NCI-H2227 (cell line): ENCODE data around the gene RFX3.

Experiments
- DNase-seq: peaks from one replicate; lab custom pipeline; 2025; ENCODE audit not compliant: unreplicated experiment; lab: John Stamatoyannopoulos, UW

RFX3 gene

DNA sequence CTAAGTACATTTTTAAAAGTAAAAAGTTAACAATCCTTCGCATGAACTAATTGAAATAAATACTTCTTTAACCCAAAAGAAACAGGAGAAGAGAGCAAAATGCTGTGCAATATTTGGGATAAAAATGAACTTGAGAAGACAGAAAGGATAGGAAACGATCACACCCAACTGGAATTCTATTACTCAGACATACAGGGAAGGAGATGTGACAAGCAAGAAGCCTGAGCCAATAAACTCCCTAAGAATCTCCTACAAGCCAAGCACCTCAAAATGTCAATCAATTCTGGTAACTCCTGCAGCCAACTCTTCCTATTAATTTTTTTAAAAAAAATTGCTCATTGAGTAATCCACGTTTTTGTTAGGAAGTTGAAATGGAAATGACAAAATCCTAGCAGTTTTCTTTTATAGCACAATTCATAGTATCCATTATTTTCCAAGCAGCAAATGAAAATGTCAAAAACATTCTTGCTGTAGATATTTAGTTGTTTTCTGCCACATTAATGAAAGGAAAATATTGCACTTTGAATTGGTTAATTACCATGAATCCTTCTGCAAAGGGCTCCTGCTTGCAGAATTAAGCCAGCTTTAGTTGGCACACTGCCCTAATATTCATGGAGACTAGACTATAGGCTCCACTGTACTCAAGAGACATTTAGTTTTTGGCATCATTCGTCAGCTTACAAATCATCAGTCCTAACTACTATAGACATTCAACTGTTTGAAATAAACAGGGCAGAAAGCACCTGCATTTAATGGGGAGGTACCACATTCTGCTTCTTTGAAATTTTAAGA, 89.0 kb downstream of the RFX3 start:
- DNase-seq: no peak

DNA sequence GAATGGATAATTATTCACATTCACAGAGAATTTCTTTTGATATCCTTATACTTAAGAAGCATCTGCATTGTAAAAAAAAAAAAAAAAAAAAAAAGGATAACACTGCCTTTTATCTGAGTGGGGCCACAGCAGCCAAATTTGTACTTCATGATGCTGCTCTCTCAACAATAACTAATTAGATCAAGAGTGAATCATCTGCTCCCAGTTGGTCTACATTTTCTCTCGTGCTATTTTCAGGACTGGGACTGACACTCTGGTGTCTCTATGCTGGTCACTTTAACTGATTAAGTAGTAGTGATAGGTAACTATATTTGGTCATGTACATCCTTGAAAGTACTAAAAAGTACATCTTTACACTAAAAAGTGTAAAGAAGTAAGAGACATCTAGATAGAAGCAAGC, 90.1 kb downstream of the RFX3 start:
- DNase-seq: no peak

DNA sequence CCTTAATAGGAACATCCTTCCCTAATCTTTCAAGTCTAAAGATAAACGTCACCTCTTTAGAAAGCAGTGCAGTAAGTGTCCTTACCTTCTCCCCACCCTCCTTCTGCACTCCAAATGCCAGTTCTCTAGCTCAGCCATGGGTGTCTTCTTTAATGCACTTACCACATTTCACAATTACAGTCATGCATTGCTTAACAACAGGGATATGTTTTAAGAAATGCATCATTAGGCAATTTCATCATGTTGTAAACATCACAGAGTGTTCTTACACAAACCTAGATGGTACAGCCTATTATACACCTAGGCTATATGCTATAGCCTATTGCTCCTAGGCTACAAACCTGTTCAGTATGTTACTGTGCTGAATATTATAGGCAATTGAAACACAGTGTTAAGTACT, 91.2 kb downstream of the RFX3 start:
- DNase-seq: no peak

DNA sequence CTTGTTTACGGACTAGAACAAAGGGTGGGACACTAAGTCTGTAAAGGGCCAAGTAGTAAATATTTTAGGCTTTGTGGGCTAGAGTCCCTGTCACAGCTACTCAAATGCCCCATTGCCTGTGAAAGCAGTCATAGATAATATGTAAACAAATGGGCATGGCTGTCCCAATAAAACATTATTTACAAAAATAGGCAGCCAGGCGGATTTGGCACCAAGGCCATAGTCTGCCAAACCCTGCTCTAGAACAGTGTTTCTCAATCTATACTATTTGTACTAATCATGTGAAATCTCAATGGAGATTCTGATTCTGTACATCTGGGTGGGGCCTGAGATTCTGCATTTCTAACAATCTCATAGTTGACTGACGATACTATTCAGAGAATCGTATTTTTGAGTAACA, 92.0 kb downstream of the RFX3 start:
- no peak for DNase-seq

DNA sequence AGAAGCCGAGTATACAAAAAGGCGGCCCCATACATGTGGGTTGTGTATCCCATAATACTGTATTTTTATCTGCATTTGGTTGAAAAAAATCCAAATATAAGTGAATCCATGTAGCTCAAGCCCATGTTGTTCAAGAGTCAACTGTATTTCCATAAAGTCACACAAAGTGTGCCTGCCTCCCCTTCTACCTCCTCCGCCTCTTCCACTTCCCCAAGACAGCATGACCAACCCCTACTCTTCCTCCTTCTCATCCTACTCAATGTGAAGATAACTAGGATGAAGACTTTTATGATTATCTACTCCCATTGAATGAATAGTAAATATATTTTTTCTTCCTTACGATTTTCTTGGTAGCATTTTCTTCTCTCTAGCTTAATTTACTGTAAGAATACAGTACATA, 92.7 kb downstream of the RFX3 start:
- no peak for DNase-seq

DNA sequence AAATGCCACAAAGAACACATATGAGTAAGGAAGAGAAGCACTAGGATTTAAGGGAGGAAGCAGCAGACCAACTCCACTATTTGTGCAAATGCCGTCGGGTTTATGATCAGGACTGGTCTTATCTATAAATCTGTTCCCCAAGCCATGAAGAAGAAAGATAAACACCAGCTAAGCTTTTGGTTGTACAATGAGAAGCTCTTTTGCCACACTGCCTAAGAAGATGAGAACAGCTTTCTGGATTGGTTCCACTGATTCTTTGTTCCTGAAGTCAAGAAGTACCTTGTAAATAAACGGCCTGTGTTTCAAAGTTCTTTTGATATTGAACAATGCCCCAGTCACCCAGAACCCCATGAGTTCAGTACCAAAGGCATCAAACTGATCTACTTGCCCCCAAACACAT, 93.9 kb downstream of the RFX3 start:
- no peak for DNase-seq

DNA sequence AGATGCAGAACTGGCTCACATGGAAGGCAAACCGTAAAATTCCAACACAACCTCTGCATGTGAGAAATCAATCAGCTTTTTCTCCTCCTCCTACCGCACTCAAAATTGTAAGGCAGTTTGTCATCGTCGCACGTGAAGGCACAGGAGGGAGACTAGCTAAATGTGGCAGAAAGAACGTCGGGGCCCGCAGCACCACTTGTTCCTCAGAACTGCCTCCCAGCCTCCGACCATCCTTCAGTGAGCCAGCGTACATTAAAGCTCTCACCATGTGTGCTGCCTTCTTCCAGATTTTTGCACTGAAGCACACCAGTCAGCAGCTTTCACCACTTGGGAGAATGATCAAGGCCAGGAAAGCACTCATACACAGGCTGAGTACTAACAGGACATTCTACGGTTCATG, 105.9 kb downstream of the RFX3 start:
- DNase-seq: no peak

DNA sequence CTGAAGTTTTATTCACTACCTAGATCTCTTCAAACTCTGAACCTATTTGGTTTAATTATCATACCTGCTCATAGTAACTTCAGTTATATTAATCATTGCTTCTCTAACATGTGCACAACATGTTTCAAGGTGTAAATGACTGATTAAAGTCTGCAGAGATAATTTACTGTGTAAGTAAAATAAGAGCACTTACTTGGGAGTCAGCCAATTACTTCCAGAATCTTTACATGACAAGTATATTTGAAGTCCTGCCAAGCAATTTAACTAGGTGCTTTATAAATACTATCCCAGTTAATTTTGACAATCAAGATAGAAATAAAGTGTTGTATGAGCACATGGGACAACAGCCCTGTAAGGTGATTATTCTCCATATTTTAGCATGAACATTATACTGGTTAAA, 109.9 kb downstream of the RFX3 start:
- DNase-seq: no peak

DNA sequence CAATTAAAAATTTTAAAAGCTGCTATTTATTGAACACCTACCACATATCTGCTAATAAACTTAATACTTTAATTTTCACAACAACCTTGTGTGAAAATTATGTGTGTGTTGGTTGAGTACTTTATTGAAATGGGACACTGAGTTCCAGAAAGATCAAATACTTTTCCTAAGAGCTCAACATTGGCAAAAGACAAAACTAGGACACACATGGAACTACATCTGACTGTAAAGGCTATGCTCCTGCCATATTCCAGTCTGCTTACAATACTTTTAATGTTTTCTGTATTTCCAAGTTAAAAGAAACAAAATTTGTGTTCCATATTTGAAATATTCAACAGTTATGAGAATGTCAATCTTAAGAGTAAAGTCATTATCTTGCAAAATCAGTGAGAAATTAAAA, 111.8 kb downstream of the RFX3 start:
- no peak for DNase-seq

DNA sequence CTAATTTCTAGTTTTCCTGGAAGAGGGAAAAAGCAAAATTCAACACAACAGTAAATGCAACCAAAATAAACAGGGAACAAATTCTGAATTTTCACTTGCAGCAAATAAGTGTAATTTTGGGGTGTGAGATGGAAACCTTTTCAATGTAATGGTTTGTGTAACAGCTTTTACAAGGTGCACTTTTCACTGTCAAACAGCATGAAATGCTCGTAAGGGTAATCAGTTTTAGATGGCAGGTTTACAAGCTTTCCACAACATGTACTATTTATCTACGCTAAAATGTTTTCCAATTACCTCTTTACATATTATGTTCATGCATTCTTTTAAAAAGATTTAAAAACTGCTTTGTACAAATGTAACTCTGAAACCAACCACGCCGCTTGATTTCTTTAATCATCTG, 115.3 kb downstream of the RFX3 start:
- DNase-seq: no peak

DNA sequence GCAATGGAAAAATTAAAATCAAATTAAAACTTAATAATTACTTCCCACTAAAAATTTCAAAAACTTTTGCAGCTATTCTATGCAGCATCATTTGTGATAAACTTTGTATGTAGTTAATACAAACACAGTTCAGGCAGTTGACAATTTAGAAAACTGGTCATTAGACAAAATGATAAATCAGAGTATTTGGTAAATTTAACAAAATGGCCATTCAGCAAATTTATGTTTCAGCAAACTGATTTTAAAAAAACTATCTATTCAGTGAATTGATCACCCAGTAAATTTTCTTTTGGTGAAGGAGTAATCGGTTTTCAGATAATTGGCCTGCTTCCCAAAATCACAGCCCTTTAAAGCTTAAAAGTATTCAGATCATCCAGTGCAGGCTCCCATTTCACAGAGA, 116.3 kb downstream of the RFX3 start:
- DNase-seq: no peak

DNA sequence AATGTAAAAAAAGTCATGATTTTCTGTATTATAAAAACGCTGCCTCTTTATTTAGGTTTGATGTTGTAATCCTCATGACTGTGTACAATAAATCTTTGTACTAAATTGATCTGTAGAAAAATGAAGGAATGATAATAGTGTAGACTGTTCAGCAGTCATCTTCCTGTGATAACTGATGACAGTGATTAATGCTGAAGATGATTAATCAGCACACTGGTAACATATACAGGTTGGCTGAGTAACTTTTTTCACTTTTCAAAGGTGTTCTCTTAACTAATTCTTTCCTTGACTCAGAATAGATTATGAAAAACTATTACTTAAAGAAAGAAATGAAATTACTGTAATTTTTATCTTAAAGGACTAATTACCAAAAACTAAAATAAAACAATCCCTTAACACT, 122.5 kb downstream of the RFX3 start:
- no peak for DNase-seq

DNA sequence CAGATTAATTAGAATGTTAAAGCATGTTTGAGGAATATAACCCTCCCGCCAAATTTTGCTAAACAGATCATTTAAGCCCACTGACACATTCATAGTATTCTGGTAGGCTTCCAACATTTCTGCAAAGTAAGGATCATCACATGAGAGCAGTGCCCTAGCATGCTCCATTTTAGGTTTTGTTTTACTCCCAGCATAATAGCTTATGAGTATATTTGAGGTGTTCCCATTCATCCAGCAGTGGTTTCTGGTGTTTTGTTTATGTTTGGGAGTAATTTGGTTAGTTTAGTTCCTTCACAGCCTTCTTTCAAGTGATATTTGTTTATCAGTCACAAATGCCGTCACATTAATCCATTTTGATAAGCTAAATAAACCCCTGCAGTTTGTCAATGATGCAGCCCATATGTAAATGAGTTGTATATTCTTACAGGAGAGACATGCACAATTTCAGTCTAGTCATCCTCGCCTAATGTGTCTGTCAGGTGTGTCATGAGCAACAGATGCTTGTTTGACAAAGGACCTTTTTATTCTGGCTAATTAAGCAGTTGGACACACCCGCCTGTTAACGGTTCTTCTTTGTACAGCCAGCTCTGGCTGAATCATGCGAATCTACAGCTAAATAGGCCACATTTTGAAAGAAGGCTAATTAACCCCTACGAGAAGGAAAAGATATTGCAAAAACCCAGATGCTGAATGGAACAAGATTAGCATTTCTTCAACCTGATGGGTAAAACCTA, 124.4 kb downstream of the RFX3 start:
- peak; percentile 25 for DNase-seq

DNA sequence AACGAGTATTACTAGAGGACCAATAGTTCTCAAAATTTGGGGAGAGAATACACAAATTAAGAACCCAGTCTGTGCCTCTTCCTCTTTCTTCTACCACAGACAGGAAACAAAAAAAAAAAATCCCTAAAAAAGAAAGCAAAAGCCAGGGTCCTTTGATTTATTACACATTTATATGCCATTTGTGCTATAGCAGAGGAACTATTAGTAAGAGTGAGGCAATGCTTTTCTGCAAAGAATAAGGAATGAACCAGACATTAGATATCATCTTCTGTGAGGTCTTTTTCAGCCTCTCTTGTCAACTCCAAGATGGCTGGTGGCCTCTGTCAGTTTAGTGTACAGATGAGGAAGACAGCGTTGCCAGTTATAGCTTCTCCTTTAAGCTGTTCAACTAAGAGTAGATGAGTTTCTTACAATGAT, 127.6 kb downstream of the RFX3 start:
- DNase-seq: peak; percentile 7

DNA sequence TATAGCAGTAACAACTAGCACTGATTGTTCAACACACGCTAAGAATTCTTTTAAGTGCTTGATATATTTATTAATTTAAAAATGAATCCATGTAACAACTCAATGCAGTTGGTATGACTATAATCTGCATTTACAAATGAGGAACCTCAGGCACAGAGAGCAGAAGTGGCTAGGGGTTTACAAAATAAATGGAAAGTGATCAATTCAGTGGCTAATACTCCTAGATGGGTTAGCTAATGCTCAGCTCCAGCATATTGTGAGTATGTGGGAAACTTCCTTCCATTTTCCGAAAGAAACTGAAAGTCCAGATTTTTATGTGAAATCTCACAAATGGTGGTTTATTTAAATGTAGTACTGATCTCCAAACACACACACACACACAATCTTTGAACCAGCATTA, 128.0 kb downstream of the RFX3 start:
- DNase-seq: no peak

DNA sequence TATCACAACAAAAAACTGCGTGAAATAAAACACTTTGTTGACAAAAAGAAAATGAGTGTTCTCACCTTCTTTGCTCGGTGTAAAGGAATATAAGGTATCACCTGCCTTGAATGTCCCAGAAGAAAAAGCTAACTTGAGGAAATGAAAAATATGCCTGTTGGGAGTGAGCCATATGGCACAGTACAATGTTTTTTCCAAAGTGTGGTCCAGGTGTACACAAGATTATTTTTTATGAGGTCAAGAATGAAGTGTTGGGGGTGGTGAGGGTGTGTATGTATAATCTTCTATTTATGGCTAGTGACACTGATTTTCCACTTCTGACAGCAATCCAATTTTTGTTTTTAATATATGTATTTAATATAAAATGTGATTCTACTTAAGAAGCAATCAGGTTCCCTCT, 134.4 kb downstream of the RFX3 start:
- no peak for DNase-seq

DNA sequence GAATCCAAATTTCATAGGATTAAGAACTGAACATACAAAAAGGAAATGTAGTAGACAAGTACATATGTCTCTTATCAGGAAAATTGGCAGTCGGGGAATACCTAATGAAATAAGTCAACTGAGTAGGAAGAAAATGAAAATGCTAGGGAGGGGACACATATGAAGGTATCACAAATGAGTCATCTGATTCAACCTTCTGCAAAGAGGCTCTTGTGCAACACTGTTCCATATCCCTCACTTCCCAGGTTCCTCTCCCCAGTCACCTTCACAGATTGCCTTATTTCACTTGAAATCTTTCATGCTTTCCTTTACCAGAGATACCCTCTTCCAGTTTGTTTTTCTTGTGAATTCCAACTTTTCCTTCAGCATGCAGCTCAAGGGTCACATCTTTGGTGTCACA, 139.0 kb downstream of the RFX3 start:
- DNase-seq: no peak

DNA sequence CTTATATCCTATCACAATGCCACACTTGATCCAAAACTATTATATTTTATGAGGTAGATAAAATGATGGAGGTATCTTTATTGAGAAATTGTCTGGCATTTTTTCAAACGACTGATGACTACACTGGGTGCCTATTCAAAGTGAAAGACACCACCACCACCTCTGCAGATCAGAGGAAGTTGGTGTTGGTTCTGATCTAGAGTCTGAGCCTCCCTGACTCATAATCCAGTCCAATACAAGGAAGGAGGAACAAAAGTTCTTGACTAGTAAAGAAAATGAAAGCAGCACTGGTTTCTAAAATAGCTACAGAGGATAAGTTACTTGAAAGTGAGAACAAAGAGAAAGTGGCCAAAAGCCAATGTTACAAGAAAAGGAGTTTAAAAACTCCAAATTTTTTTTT, 139.9 kb downstream of the RFX3 start:
- no peak for DNase-seq

DNA sequence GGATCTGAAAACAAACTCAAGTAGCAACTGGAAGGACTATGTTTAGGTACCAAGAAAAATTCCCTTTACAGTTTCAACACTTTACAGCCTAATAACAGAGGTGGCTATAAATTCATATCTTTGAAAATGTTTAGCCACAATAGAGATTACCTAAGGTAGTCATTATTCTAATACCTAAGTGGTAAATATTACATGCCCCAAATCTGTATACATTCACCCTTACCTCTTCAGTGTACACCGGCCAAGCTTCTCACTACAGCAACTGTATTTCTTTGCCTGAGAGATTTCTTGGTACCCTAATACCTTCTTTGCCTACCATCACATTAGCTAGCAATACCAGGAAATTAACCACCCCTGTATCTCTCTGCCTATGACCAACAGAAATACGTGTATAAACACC, 154.0 kb downstream of the RFX3 start:
- DNase-seq: no peak

DNA sequence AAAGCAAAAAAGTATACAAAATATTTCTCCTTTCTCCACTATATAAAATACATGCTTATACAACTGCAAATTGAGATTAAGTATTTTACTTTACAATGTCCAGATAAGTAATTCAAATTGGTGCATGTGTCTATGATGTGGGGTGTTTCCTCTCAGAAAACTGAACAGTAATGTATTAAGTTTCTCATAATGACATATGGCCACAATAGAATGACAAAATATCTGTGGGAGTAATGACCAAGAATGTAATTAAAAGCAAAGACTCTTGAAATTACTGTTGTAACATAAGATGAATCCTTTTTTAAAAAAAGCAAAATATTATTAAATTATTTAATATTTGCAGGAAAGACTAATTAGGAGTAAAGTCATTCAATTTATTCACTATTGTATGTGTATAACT, 155.1 kb downstream of the RFX3 start:
- no peak for DNase-seq

DNA sequence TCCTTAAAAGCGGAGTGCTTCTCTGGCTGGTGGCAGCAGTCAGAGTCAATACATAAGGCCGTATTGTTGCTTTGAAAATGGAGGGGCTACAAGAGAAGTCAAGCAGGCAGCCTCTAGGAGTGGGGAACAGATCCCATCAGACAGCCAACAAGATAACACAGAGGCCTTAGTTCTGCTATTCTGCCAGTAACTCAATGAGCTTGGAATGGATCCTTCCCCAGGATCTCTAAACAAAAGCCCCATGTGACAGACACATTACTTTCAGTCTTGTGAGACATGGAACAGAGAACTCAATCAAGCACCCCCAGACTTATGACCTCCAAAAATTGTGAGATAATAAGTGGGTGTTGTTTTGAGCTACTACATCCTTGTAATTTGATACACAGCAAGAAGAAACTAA, 158.6 kb downstream of the RFX3 start:
- no peak for DNase-seq

DNA sequence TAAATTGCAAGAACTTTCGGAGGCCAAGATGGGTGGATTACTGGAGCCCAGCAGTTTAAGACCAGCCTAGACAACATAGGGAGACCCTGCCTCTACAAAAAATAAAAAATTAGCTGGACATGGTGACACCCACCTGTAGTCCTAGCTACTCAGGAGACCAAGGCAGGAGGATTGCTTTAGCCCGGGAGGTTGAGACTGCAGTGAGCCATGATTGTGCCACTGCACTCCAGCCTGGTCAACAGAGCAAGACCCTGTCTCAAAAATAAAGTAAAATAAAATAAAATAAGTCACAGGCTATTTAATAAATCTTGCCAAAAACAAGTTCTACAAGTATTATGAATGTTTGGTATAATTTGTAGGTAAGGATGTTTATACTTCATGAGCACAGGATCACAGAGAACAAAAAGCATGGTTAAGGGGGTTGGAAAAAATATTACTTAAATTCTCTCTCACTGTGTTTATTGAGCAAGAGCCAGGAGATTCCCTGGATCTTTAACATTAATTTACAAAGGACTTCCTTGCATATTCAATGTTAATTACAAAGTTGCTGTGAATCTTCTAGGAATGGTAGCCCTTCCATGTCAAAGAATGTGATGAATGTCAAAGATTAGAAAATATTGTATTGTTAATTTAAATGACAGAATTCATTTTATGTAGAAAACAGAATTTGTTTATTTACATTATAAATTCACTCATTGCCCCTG, 164.0 kb downstream of the RFX3 start:
- DNase-seq: no peak
